ENCODE measurements around the gene TUT7. TPM values are rescaled to one million over a fixed set of nuclear protein-coding genes. Genes with fewer than 3 reads are reported as not detected.

Gene TUT7
- total RNA-seq, 1 experiment from 2014 or later, result 51.2 TPM

- Histone ChIP-seq H3K4me3 (ENCODE audit: low read length) (peak overlapping the region; percentile 91), H4K20me1 (ENCODE audit: insufficient read depth, low read depth, low read length) (no peaks in the 10 kb centered on the region), H3K79me2 (ENCODE audit: low read length) (peaks cover 64% of the 10 kb centered on the region)
Measured at GRCh38 chr9:86280580-86280979, 73.6 kb downstream of the TUT7 start.

GRCh38 chr9:86279839-86280238 lies 74.4 kb downstream of the TUT7 start:
- no peak overlapping the region for H3K27ac ChIP-seq (ENCODE audit: low read length)
- H2AFZ ChIP-seq (ENCODE audit: low read length), result no peak overlapping the region
- no peaks in the 10 kb centered on the region for H4K20me1 ChIP-seq (ENCODE audit: insufficient read depth, low read depth, low read length)
- H3K4me1 ChIP-seq (ENCODE audit: low read length), result peaks cover 55% of the 10 kb centered on the region
- peaks cover 72% of the 10 kb centered on the region for H3K79me2 ChIP-seq (ENCODE audit: low read length)
- no peak overlapping the region; the same call in 1 of the 2 replicates for H3K9ac ChIP-seq (ENCODE audit: low read length)
- no peak overlapping the region for H3K4me3 ChIP-seq (ENCODE audit: low read length)
- H3K36me3 ChIP-seq (ENCODE audit: insufficient read depth, low read length), result peaks cover 7% of the 10 kb centered on the region; the same call in 1 of the 2 replicates
- H3K4me2 ChIP-seq (ENCODE audit: low read depth, low read length, poor library complexity, severe bottlenecking), result peak overlapping the region; percentile 80
- H3K27me3 ChIP-seq (ENCODE audit: low read length), result no peaks in the 10 kb centered on the region
- DNase-seq, result no peak
- no peaks in the 10 kb centered on the region for H3K9me2 ChIP-seq (replicated peaks; ENCODE audit: insufficient read depth, low read length)
- H3K9me3 ChIP-seq (ENCODE audit: low read length), result no peaks in the 10 kb centered on the region

More at GRCh38 chr9:86280580-86280979, 73.6 kb downstream of the TUT7 start:
- Histone ChIP-seq H3K9me3 (ENCODE audit: low read length) (no peaks in the 10 kb centered on the region), H3K36me3 (ENCODE audit: insufficient read depth, low read length) (peaks cover 7% of the 10 kb centered on the region; the same call in 1 of the 2 replicates), H3K4me2 (ENCODE audit: low read depth, low read length, poor library complexity, severe bottlenecking) (peak overlapping the region; percentile 80), H3K27ac (ENCODE audit: low read length) (no peak overlapping the region), H3K9ac (ENCODE audit: low read length) (peak overlapping the region; percentile 93), H3K4me1 (ENCODE audit: low read length) (peaks cover 61% of the 10 kb centered on the region), H2AFZ (ENCODE audit: low read length) (no peak overlapping the region), H3K9me2 (replicated peaks; ENCODE audit: insufficient read depth, low read length) (no peaks in the 10 kb centered on the region), H3K27me3 (ENCODE audit: low read length) (no peaks in the 10 kb centered on the region)
- no peak for DNase-seq

GRCh38 chr9:86277072-86277471 lies 77.1 kb downstream of the TUT7 start:
- Histone ChIP-seq H3K79me2 (ENCODE audit: low read length) (peaks cover 97% of the 10 kb centered on the region), H3K27ac (ENCODE audit: low read length) (peak overlapping the region; percentile 46), H2AFZ (ENCODE audit: low read length) (no peak overlapping the region), H4K20me1 (ENCODE audit: insufficient read depth, low read depth, low read length) (no peaks in the 10 kb centered on the region), H3K4me3 (ENCODE audit: low read length) (no peak overlapping the region), H3K4me2 (ENCODE audit: low read depth, low read length, poor library complexity, severe bottlenecking) (peak overlapping the region; percentile 35), H3K9me2 (replicated peaks; ENCODE audit: insufficient read depth, low read length) (no peaks in the 10 kb centered on the region), H3K36me3 (ENCODE audit: insufficient read depth, low read length) (peaks cover 23% of the 10 kb centered on the region), H3K9ac (ENCODE audit: low read length) (peak overlapping the region; percentile 26), H3K4me1 (ENCODE audit: low read length) (peaks cover 56% of the 10 kb centered on the region), H3K9me3 (ENCODE audit: low read length) (no peaks in the 10 kb centered on the region), H3K27me3 (ENCODE audit: low read length) (no peaks in the 10 kb centered on the region)
- no peak for DNase-seq

- no peak overlapping the region for H3K9ac ChIP-seq (ENCODE audit: low read length)
- no peak overlapping the region for H3K4me3 ChIP-seq (ENCODE audit: low read length)
- H3K27ac ChIP-seq (ENCODE audit: low read length), result no peak overlapping the region; the same call in 1 of the 2 replicates
- H3K27me3 ChIP-seq (ENCODE audit: low read length), result no peaks in the 10 kb centered on the region
- no peak overlapping the region for H2AFZ ChIP-seq (ENCODE audit: low read length)
- no peaks in the 10 kb centered on the region for H4K20me1 ChIP-seq (ENCODE audit: insufficient read depth, low read depth, low read length)
- no peak overlapping the region for H3K4me2 ChIP-seq (ENCODE audit: low read depth, low read length, poor library complexity, severe bottlenecking)
- H3K4me1 ChIP-seq (ENCODE audit: low read length), result peaks cover 55% of the 10 kb centered on the region
- H3K36me3 ChIP-seq (ENCODE audit: insufficient read depth, low read length), result peaks cover 34% of the 10 kb centered on the region
- H3K79me2 ChIP-seq (ENCODE audit: low read length), result peaks cover 98% of the 10 kb centered on the region
- DNase-seq, result peak; percentile 71
- no peaks in the 10 kb centered on the region for H3K9me2 ChIP-seq (replicated peaks; ENCODE audit: insufficient read depth, low read length)
- no peaks in the 10 kb centered on the region for H3K9me3 ChIP-seq (ENCODE audit: low read length)
Measured at GRCh38 chr9:86275962-86276361, 78.2 kb downstream of the TUT7 start.

- no peak overlapping the region for H2AFZ ChIP-seq (ENCODE audit: low read length)
- no peaks in the 10 kb centered on the region for H3K9me3 ChIP-seq (ENCODE audit: low read length)
- no peaks in the 10 kb centered on the region for H3K27me3 ChIP-seq (ENCODE audit: low read length)
- DNase-seq, result no peak
- H3K9ac ChIP-seq (ENCODE audit: low read length), result no peak overlapping the region
- peaks cover 46% of the 10 kb centered on the region for H3K4me1 ChIP-seq (ENCODE audit: low read length)
- no peak overlapping the region for H3K4me2 ChIP-seq (ENCODE audit: low read depth, low read length, poor library complexity, severe bottlenecking)
- H3K36me3 ChIP-seq (ENCODE audit: insufficient read depth, low read length), result peaks cover 34% of the 10 kb centered on the region
- H3K4me3 ChIP-seq (ENCODE audit: low read length), result no peak overlapping the region
- no peaks in the 10 kb centered on the region for H3K9me2 ChIP-seq (replicated peaks; ENCODE audit: insufficient read depth, low read length)
- peaks cover 90% of the 10 kb centered on the region for H3K79me2 ChIP-seq (ENCODE audit: low read length)
- no peak overlapping the region for H3K27ac ChIP-seq (ENCODE audit: low read length)
- no peaks in the 10 kb centered on the region for H4K20me1 ChIP-seq (ENCODE audit: insufficient read depth, low read depth, low read length)
Measured at GRCh38 chr9:86274821-86275643, 79.2 kb downstream of the TUT7 start.

GRCh38 chr9:86272221-86272620 lies 82.0 kb downstream of the TUT7 start:
- H3K9ac ChIP-seq (ENCODE audit: low read length), result no peak overlapping the region
- no peak for DNase-seq
- H3K36me3 ChIP-seq (ENCODE audit: insufficient read depth, low read length), result peaks cover 28% of the 10 kb centered on the region
- H3K27ac ChIP-seq (ENCODE audit: low read length), result no peak overlapping the region
- H3K79me2 ChIP-seq (ENCODE audit: low read length), result peaks cover 74% of the 10 kb centered on the region
- no peak overlapping the region for H3K4me2 ChIP-seq (ENCODE audit: low read depth, low read length, poor library complexity, severe bottlenecking)
- H4K20me1 ChIP-seq (ENCODE audit: insufficient read depth, low read depth, low read length), result no peaks in the 10 kb centered on the region
- no peaks in the 10 kb centered on the region for H3K27me3 ChIP-seq (ENCODE audit: low read length)
- H2AFZ ChIP-seq (ENCODE audit: low read length), result no peak overlapping the region
- no peaks in the 10 kb centered on the region for H3K9me2 ChIP-seq (replicated peaks; ENCODE audit: insufficient read depth, low read length)
- H3K4me3 ChIP-seq (ENCODE audit: low read length), result no peak overlapping the region
- H3K9me3 ChIP-seq (ENCODE audit: low read length), result no peaks in the 10 kb centered on the region
- peaks cover 19% of the 10 kb centered on the region for H3K4me1 ChIP-seq (ENCODE audit: low read length)

- Histone ChIP-seq H3K9ac (ENCODE audit: low read length) (no peak overlapping the region), H2AFZ (ENCODE audit: low read length) (no peak overlapping the region), H3K79me2 (ENCODE audit: low read length) (peaks cover 17% of the 10 kb centered on the region; the same call in 1 of the 2 replicates), H3K9me2 (replicated peaks; ENCODE audit: insufficient read depth, low read length) (no peaks in the 10 kb centered on the region), H3K27me3 (ENCODE audit: low read length) (no peaks in the 10 kb centered on the region), H3K9me3 (ENCODE audit: low read length) (no peaks in the 10 kb centered on the region), H3K27ac (ENCODE audit: low read length) (no peak overlapping the region), H4K20me1 (ENCODE audit: insufficient read depth, low read depth, low read length) (peaks cover 5% of the 10 kb centered on the region; the same call in 1 of the 2 replicates), H3K4me2 (ENCODE audit: low read depth, low read length, poor library complexity, severe bottlenecking) (no peak overlapping the region), H3K4me3 (ENCODE audit: low read length) (no peak overlapping the region), H3K36me3 (ENCODE audit: insufficient read depth, low read length) (0 out of 2 replicates have a peak, but pooled peaks cover 5% of the 10 kb centered on the region), H3K4me1 (ENCODE audit: low read length) (no peaks in the 10 kb centered on the region)
- no peak for DNase-seq
Measured at GRCh38 chr9:86263876-86264275, 90.3 kb downstream of the TUT7 start.

GRCh38 chr9:86262492-86262891 lies 91.7 kb downstream of the TUT7 start:
- H2AFZ ChIP-seq (ENCODE audit: low read length), result no peak overlapping the region
- H3K27me3 ChIP-seq (ENCODE audit: low read length), result no peaks in the 10 kb centered on the region
- no peak for DNase-seq
- H3K27ac ChIP-seq (ENCODE audit: low read length), result no peak overlapping the region
- peaks cover 7% of the 10 kb centered on the region; the same call in 1 of the 2 replicates for H3K79me2 ChIP-seq (ENCODE audit: low read length)
- H3K9me3 ChIP-seq (ENCODE audit: low read length), result no peaks in the 10 kb centered on the region
- no peak overlapping the region for H3K4me3 ChIP-seq (ENCODE audit: low read length)
- no peak overlapping the region for H3K4me2 ChIP-seq (ENCODE audit: low read depth, low read length, poor library complexity, severe bottlenecking)
- no peaks in the 10 kb centered on the region for H3K9me2 ChIP-seq (replicated peaks; ENCODE audit: insufficient read depth, low read length)
- H3K4me1 ChIP-seq (ENCODE audit: low read length), result no peaks in the 10 kb centered on the region
- no peak overlapping the region for H3K9ac ChIP-seq (ENCODE audit: low read length)
- 0 out of 2 replicates have a peak, but pooled peaks cover 5% of the 10 kb centered on the region for H3K36me3 ChIP-seq (ENCODE audit: insufficient read depth, low read length)
- peaks cover 5% of the 10 kb centered on the region; the same call in 1 of the 2 replicates for H4K20me1 ChIP-seq (ENCODE audit: insufficient read depth, low read depth, low read length)

All from Karpas-422 (cell line).